HepG2 (cell line): ENCODE data around the gene THPO. TPM values are rescaled to one million over a fixed set of nuclear protein-coding genes. Genes with fewer than 3 reads are reported as not detected.

ENCODE experiments used
- ATAC-seq: fragments of 200-7000 bp; cut with Tn5 transposase; 3 replicates; pipeline ENCODE4 v1.9.1; 2020; ENCODE audit warnings: mild to moderate bottlenecking, moderate library complexity
- BruUV-seq: library from RNA; stranded (reverse); fragments of 400-500 nt; replicated peaks from 2 replicates; lab custom pipeline; 2021; lab: Mats Ljungman, UMichigan
- CTCF ChIA-PET: fragments of 300-600 bp; formaldehyde crosslinking; extraction: SDS; loops from one replicate; lab custom pipeline; 2021; ENCODE audit warnings: low total read pairs, inconsistent platforms, low intra/inter-chr PET ratio; lab: Yijun Ruan, JAX
- POLR2A ChIA-PET: fragments of 350-600 bp; sonication (Branson Sonifier 250); formaldehyde crosslinking; loops from one replicate; lab custom pipeline; 2020; ENCODE audit warnings: antibody characterized with exemption, inconsistent platforms; lab: Yijun Ruan, JAX
- DNase-seq: peaks from one replicate; pipeline ENCODE4 v3.0.0-alpha.2; 2015; ENCODE audit warnings: low spot score
- FAIRE-seq: peaks from 3 replicates; lab custom pipeline; 2011; peaks lifted over from hg19 to GRCh38; lab: Jason Lieb, UNC
- H2AFZ ChIP-seq: one replicate; pipeline ENCODE4 v1.6.1; 2011; ENCODE audit warnings: low read length, inconsistent platforms
- H3K27ac ChIP-seq: fragments of 300-600 bp; 3 replicates; pipeline ENCODE4 v1.8.0; 2011; ENCODE audit warnings: mixed run types, mild to moderate bottlenecking, mixed read lengths, low read length, inconsistent platforms; ENCODE audit not compliant: insufficient read depth; ENCODE audit errors: extremely low read length
- H3K27me3 ChIP-seq, 2 experiments: fragments of 200-600 bp in 1 of 2; 2 replicates in 1 of 2; 3 replicates in 1 of 2; pipeline versions ENCODE4 v1.6.0 to v1.8.0; 2011; ENCODE audit warnings: low read length in 2 of 2, mild to moderate bottlenecking in 2 of 2, moderate library complexity in 2 of 2, inconsistent platforms in 1 of 2; ENCODE audit not compliant: insufficient read depth in 2 of 2, control insufficient read depth in 1 of 2
- H3K36me3 ChIP-seq, 2 experiments: fragments of 200-600 bp in 1 of 2; replicated peaks in 1 of 2; 2 replicates in 1 of 2; 3 replicates in 1 of 2; pipeline versions ENCODE4 v1.5.1 to v1.8.0; 2011; ENCODE audit warnings: low read length in 2 of 2, inconsistent platforms in 1 of 2; ENCODE audit not compliant: insufficient read depth in 2 of 2, control insufficient read depth in 1 of 2
- H3K4me1 ChIP-seq: 2 replicates; pipeline ENCODE4 v1.5.1; 2012; ENCODE audit warnings: low read length, inconsistent platforms; ENCODE audit not compliant: insufficient read depth
- H3K4me2 ChIP-seq: 2 replicates; pipeline ENCODE4 v1.6.0; 2011; ENCODE audit warnings: low read depth, low read length, inconsistent platforms
- H3K4me3 ChIP-seq, 3 experiments: fragments of 200-600 bp in 1 of 3; sonication (generic), shearing (Covaris generic) in 1 of 3; replicated peaks in 1 of 3; 2 replicates each; pipeline ENCODE4 v1.5.1; 2011 to 2016; ENCODE audit warnings: low read length in 3 of 3, inconsistent platforms in 2 of 3, low read depth in 2 of 3, mild to moderate bottlenecking in 2 of 3, control low read depth in 1 of 3, mixed read lengths in 1 of 3; ENCODE audit not compliant: insufficient read depth in 1 of 3
- H3K79me2 ChIP-seq: one replicate; pipeline ENCODE4 v1.6.1; 2011; ENCODE audit warnings: low read length, inconsistent platforms; ENCODE audit not compliant: insufficient read depth
- H3K9ac ChIP-seq: 2 replicates; pipeline ENCODE4 v1.6.0; 2011; ENCODE audit warnings: mild to moderate bottlenecking, low read depth, low read length, inconsistent platforms; ENCODE audit not compliant: insufficient read depth
- H3K9me3 ChIP-seq: 2 replicates; pipeline ENCODE4 v1.5.1; 2012; ENCODE audit warnings: mild to moderate bottlenecking, low read length
- H4K20me1 ChIP-seq: 2 replicates; pipeline ENCODE4 v1.6.0; 2011; ENCODE audit warnings: inconsistent platforms, mild to moderate bottlenecking, low read length, moderate library complexity; ENCODE audit not compliant: insufficient read depth
- BORCS8-MEF2B ChIP-seq: sonication (generic); formaldehyde crosslinking; IDR thresholded peaks from 2 replicates; pipeline ENCODE4 v1.8.0; 2022; ENCODE audit warnings: mild to moderate bottlenecking, missing genetic modification reagents
- EZH2 ChIP-seq: conservative IDR thresholded peaks from 2 replicates; pipeline ENCODE4 v1.6.1; 2012; ENCODE audit warnings: mild to moderate bottlenecking, low read depth, low read length, moderate library complexity
- GABPA ChIP-seq, 2 experiments: IDR thresholded peaks; 2 replicates each; pipeline ENCODE4 v1.6.1; 2011 to 2016; ENCODE audit warnings: low read depth in 2 of 2, low read length in 1 of 2, missing biosample characterization in 1 of 2, missing genetic modification characterization in 1 of 2
- HNF1B ChIP-seq: sonication (generic); formaldehyde crosslinking; IDR thresholded peaks from 2 replicates; pipeline ENCODE4 v1.5.1; 2020; ENCODE audit warnings: mild to moderate bottlenecking, moderate library complexity, missing genetic modification reagents
- KDM2A ChIP-seq: sonication (generic); formaldehyde crosslinking; IDR thresholded peaks from 2 replicates; pipeline ENCODE4 v1.4.0; 2020; ENCODE audit warnings: low read depth, missing genetic modification reagents, borderline replicate concordance
- MTF1 ChIP-seq: sonication (generic); formaldehyde crosslinking; IDR thresholded peaks from 2 replicates; pipeline ENCODE4 v1.5.0; 2020; ENCODE audit warnings: missing genetic modification reagents
- PRPF4 ChIP-seq: fragments of 200-400 bp; formaldehyde crosslinking; IDR thresholded peaks from 2 replicates; pipeline ENCODE4 v1.6.1; 2016; ENCODE audit warnings: low read length, low read depth; ENCODE audit not compliant: poor library complexity, severe bottlenecking
- PTBP1 ChIP-seq: fragments of 200-400 bp; formaldehyde crosslinking; IDR thresholded peaks from 2 replicates; pipeline ENCODE4 v1.6.1; 2018; ENCODE audit warnings: low read length, low read depth; ENCODE audit not compliant: poor library complexity, severe bottlenecking
- RXRA ChIP-seq: sonication (generic); formaldehyde crosslinking; IDR thresholded peaks from 2 replicates; pipeline ENCODE4 v1.5.1; 2020; ENCODE audit warnings: missing genetic modification reagents
- SKI ChIP-seq: fragments of 450-650 bp; IDR thresholded peaks from one replicate; pipeline ENCODE4 v1.6.1; 2018; ENCODE audit warnings: mild to moderate bottlenecking; ENCODE audit not compliant: partially characterized antibody
- SPEN ChIP-seq: sonication (generic); formaldehyde crosslinking; IDR thresholded peaks from 2 replicates; pipeline ENCODE4 v1.5.1; 2020; ENCODE audit warnings: low read depth, mild to moderate bottlenecking, missing genetic modification reagents
- THAP11 ChIP-seq: IDR thresholded peaks from 2 replicates; pipeline ENCODE4 v1.6.1; 2016; ENCODE audit warnings: missing biosample characterization, missing genetic modification reagents
- XRCC5 ChIP-seq: fragments of 200-400 bp; formaldehyde crosslinking; optimal IDR thresholded peaks from 2 replicates; pipeline ENCODE3; 2017; ENCODE audit warnings: mild to moderate bottlenecking, low read length
- ZFP62 ChIP-seq: sonication (generic); formaldehyde crosslinking; IDR thresholded peaks from 2 replicates; pipeline ENCODE4 v1.4.0; 2020; ENCODE audit warnings: missing genetic modification reagents
- ZMYM4 ChIP-seq: sonication (generic); formaldehyde crosslinking; IDR thresholded peaks from 2 replicates; pipeline ENCODE4 v1.8.1; 2023; ENCODE audit warnings: mild to moderate bottlenecking, missing genetic modification reagents
- ZNF124 ChIP-seq: sonication (generic); formaldehyde crosslinking; IDR thresholded peaks from 2 replicates; pipeline ENCODE4 v1.4.0; 2020; ENCODE audit warnings: missing genetic modification reagents
- ZNF274 ChIP-seq: sonication (generic); formaldehyde crosslinking; IDR thresholded peaks from 2 replicates; pipeline ENCODE4 v1.5.1; 2020; ENCODE audit warnings: mild to moderate bottlenecking, missing genetic modification reagents
- ZNF431 ChIP-seq: sonication (generic); formaldehyde crosslinking; IDR thresholded peaks from 2 replicates; pipeline ENCODE4 v1.9.0; 2022; ENCODE audit warnings: missing genetic modification reagents, low read depth, mild to moderate bottlenecking, borderline replicate concordance
- WGBS: methylation state at CpG from one replicate; pipeline ENCODE4 v1.1.6; 2017; ENCODE audit warnings: low lambda C conversion rate; 5-methylcytosine and 5-hydroxymethylcytosine counted together
- in situ Hi-C: cut with HindIII; loops from 2 replicates; pipeline ENCODE4 v1.10.0; 2017; ENCODE audit warnings: low pct_unique_long_range_greater_than_20kb; ENCODE audit not compliant: extremely low pct_ligation_motif_present
- intact Hi-C: fragments of 100-400 bp; cut with micrococcal nuclease; formaldehyde crosslinking; loops from one replicate; pipeline ENCODE4 v1.10.0; 2022; ENCODE audit not compliant: unreplicated experiment
- polyA plus RNA-seq, 8 experiments: library from polyadenylated mRNA; depleted of rRNA in 3 of 8; stranded (reverse) in 7 of 8; unstranded in 1 of 8; fragments of >200 nt; fragmentation: Illumina TruSeq in 4 of 8; extraction: Trizol in 4 of 8; gene quantifications; 2 replicates each; pipeline versions ENCODE4 v1.2.1 to v1.2.3, GENCODE V29; 2011 to 2016; ENCODE audit warnings: low read depth in 4 of 8, missing spikeins in 1 of 8, mixed read lengths in 1 of 8; ENCODE audit not compliant: insufficient read depth in 1 of 8
- total RNA-seq, 5 experiments: library from RNA; depleted of rRNA; stranded (reverse); fragments of >200 nt; fragmentation: Illumina TruSeq; extraction: Trizol; gene quantifications; 2 replicates each; pipeline ENCODE4 v1.2.3, GENCODE V29; 2016; ENCODE audit warnings: low read depth in 1 of 5
- TF ChIP-seq, protein P1 (sequence below): sonication (generic); formaldehyde crosslinking; IDR thresholded peaks from 2 replicates; pipeline ENCODE4 v1.5.0; 2020; ENCODE audit warnings: mild to moderate bottlenecking, missing genetic modification reagents, moderate library complexity
- TF ChIP-seq, protein P2 (sequence below): sonication (generic); formaldehyde crosslinking; IDR thresholded peaks from 2 replicates; pipeline ENCODE4 v1.5.1; 2020; ENCODE audit warnings: missing genetic modification reagents, mild to moderate bottlenecking, borderline replicate concordance

Gene THPO
- total and polyA plus RNA-seq, 2 of the 13 experiments (the other 11 are each of a cell fraction or from before 2014, with no cell fraction given) = 2.8 to 4.8 TPM

DNA sequence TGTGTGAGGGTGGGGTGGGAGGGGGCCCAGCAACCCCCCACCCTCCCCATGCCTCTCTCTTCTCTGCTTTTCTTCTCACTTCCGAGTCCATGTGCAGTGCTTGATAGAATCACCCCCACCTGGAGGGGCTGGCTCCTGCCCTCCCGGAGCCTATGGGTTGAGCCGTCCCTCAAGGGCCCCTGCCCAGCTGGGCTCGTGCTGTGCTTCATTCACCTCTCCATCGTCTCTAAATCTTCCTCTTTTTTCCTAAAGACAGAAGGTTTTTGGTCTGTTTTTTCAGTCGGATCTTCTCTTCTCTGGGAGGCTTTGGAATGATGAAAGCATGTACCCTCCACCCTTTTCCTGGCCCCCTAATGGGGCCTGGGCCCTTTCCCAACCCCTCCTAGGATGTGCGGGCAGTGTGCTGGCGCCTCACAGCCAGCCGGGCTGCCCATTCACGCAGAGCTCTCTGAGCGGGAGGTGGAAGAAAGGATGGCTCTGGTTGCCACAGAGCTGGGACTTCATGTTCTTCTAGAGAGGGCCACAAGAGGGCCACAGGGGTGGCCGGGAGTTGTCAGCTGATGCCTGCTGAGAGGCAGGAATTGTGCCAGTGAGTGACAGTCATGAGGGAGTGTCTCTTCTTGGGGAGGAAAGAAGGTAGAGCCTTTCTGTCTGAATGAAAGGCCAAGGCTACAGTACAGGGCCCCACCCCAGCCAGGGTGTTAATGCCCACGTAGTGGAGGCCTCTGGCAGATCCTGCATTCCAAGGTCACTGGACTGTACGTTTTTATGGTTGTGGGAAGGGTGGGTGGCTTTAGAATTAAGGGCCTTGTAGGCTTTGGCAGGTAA lies 32.5 kb downstream of the THPO start:
- in situ Hi-C loops = no loop called here
- ATAC-seq (peak; percentile 92), FAIRE-seq (peak; percentile 81), DNase-seq (peak; percentile 84)
- POLR2A ChIA-PET = interaction anchor here (0.8 to 2.2 kb wide), 9 partner anchors 8 to 168 kb away, joined by 3 to 6 read pairs (median 4); partner anchors contain the start of genes FAM131A and POLR2H
- Histone ChIP-seq H3K27ac (no peak overlapping the region), H3K4me1 (peaks cover 11% of the 10 kb centered on the region), H3K9me3 (no peaks in the 10 kb centered on the region), H2AFZ (no peak overlapping the region), H3K27me3 (no peaks in the 10 kb centered on the region), H3K36me3 (peaks cover 4 to 16% of the 10 kb centered on the region in 2 experiments; a peak in 4 of 5 replicates), H3K4me2 (no peak overlapping the region), H3K4me3 (no peak overlapping the region), H4K20me1 (no peaks in the 10 kb centered on the region), H3K9ac (no peak overlapping the region), H3K79me2 (no peaks in the 10 kb centered on the region)
- intact Hi-C loops = no loop called here
- 44% methylated on average over 14 of the region's 14 CpGs for WGBS
- CTCF ChIA-PET = interaction anchor here (0.6 to 1.4 kb wide), 3 partner anchors 10 to 195 kb away, joined by 3 to 6 read pairs (median 4); no protein-coding TSS in a partner anchor
- no TSS peak for BruUV-seq
- TF ChIP-seq SPEN (CRISPR knock-in tag) = 0 out of 2 replicates have a peak, but pooled peaks have one; percentile 37
- peak; percentile 48; the same call in 1 of the 2 replicates for TF ChIP-seq BORCS8-MEF2B
- no peak for TF ChIP-seq PRPF4
- 0 out of 2 replicates have a peak, but pooled peaks have one; percentile 27 for TF ChIP-seq RXRA
- TF ChIP-seq ZFP62 (CRISPR knock-in tag) = no peak
- no peak for TF ChIP-seq PTBP1
- TF ChIP-seq ZNF431 = no peak
- peak; percentile 37; the same call in 1 of the 2 replicates for TF ChIP-seq THAP11 (CRISPR knock-in tag)
- no peak for TF ChIP-seq ZNF124 (CRISPR knock-in tag)
- peak; percentile 77 for TF ChIP-seq XRCC5
- no peak for TF ChIP-seq EZH2
- TF ChIP-seq SKI = no peak
- TF ChIP-seq, protein P1, sequence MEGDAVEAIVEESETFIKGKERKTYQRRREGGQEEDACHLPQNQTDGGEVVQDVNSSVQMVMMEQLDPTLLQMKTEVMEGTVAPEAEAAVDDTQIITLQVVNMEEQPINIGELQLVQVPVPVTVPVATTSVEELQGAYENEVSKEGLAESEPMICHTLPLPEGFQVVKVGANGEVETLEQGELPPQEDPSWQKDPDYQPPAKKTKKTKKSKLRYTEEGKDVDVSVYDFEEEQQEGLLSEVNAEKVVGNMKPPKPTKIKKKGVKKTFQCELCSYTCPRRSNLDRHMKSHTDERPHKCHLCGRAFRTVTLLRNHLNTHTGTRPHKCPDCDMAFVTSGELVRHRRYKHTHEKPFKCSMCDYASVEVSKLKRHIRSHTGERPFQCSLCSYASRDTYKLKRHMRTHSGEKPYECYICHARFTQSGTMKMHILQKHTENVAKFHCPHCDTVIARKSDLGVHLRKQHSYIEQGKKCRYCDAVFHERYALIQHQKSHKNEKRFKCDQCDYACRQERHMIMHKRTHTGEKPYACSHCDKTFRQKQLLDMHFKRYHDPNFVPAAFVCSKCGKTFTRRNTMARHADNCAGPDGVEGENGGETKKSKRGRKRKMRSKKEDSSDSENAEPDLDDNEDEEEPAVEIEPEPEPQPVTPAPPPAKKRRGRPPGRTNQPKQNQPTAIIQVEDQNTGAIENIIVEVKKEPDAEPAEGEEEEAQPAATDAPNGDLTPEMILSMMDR (CRISPR knock-in tag) = peak; percentile 73
- TF ChIP-seq HNF1B (CRISPR knock-in tag) = 0 out of 2 replicates have a peak, but pooled peaks have one; percentile 24
- no peak for TF ChIP-seq ZNF274 (CRISPR knock-in tag)
- no peak for TF ChIP-seq GABPA (IDR thresholded peaks at IDR 0.05; ENCODE audit: low read depth, low read length)
- TF ChIP-seq GABPA (CRISPR knock-in tag; IDR thresholded peaks at IDR 0.05; ENCODE audit: low read depth) = no peak
- no peak for TF ChIP-seq ZMYM4 (CRISPR knock-in tag)
- TF ChIP-seq, protein P2, sequence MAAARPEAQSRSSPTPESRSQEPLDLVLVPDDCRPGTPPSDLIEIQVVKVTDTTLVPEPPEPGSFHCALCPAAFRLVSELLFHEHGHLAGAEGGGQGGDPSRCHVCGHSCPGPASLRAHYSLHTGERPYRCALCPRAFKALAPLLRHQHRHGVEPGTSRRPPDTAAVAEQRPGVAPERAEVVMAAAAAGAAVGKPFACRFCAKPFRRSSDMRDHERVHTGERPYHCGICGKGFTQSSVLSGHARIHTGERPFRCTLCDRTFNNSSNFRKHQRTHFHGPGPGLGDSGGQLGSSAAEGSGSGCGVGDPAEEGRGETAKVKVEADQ = no peak
- TF ChIP-seq KDM2A (CRISPR knock-in tag) = peak; percentile 72; the same call in 1 of the 2 replicates
- no peak for TF ChIP-seq MTF1 (CRISPR knock-in tag)
